GM23338 (cell line): Measurements from ENCODE around the gene PIK3C2A. TPM values are rescaled to one million over a fixed set of nuclear protein-coding genes. Genes with fewer than 3 reads are reported as not detected.

ENCODE experiments used
- ATAC-seq: fragments of 200-7000 bp; cut with Tn5 transposase; 3 replicates; pipeline ENCODE4 v1.9.1; 2020
- DNase-seq: peaks from one replicate; pipeline ENCODE4 v3.0.0-alpha.2; 2015; ENCODE audit warnings: low spot score
- H2AFZ ChIP-seq: fragments of 200-600 bp; sonication (generic); 2 replicates; pipeline ENCODE4 v1.8.0; 2016; ENCODE audit warnings: antibody characterized with exemption, mild to moderate bottlenecking, moderate library complexity
- H3F3A ChIP-seq: fragments of 200-600 bp; sonication (generic); replicated peaks from 2 replicates; pipeline ENCODE4 v1.8.0; 2017; ENCODE audit warnings: antibody characterized with exemption, mixed run types, low read depth
- H3K27ac ChIP-seq: fragments of 200-600 bp; sonication (generic); 2 replicates; pipeline ENCODE4 v1.6.1; 2016; ENCODE audit warnings: low read depth
- H3K27me3 ChIP-seq: fragments of 200-600 bp; sonication (generic); 2 replicates; pipeline ENCODE4 v1.8.0; 2016; ENCODE audit warnings: mild to moderate bottlenecking, mixed run types, moderate library complexity; ENCODE audit not compliant: insufficient read depth
- H3K36me3 ChIP-seq: fragments of 200-600 bp; sonication (generic); 2 replicates; pipeline ENCODE4 v1.8.0; 2016; ENCODE audit warnings: mild to moderate bottlenecking; ENCODE audit not compliant: insufficient read depth
- H3K4me1 ChIP-seq: fragments of 200-600 bp; sonication (generic); 2 replicates; pipeline ENCODE4 v1.8.0; 2016; ENCODE audit warnings: mild to moderate bottlenecking, moderate library complexity; ENCODE audit not compliant: insufficient read depth
- H3K4me2 ChIP-seq: fragments of 200-600 bp; sonication (generic); 2 replicates; pipeline ENCODE4 v1.7.1; 2017; ENCODE audit warnings: mixed run types
- H3K4me3 ChIP-seq: fragments of 200-600 bp; sonication (generic); 2 replicates; pipeline ENCODE4 v1.6.1; 2016; ENCODE audit warnings: mixed run types
- H3K79me2 ChIP-seq: fragments of 200-600 bp; sonication (generic); replicated peaks from 2 replicates; pipeline ENCODE4 v1.8.0; 2017; ENCODE audit warnings: mild to moderate bottlenecking; ENCODE audit not compliant: insufficient read depth
- H3K9me2 ChIP-seq: fragments of 200-600 bp; sonication (generic); 2 replicates; pipeline ENCODE4 v1.8.0; 2017; ENCODE audit not compliant: insufficient read depth
- H4K20me1 ChIP-seq: fragments of 200-600 bp; sonication (generic); replicated peaks from 2 replicates; pipeline ENCODE4 v1.8.0; 2017; ENCODE audit warnings: mild to moderate bottlenecking; ENCODE audit not compliant: insufficient read depth
- H3K27ac Mint-ChIP-seq: 2 replicates; pipeline ENCODE4 v1.8.0; 2020; ENCODE audit warnings: inconsistent platforms, mild to moderate bottlenecking, moderate library complexity, mixed read lengths
- H3K27me3 Mint-ChIP-seq: 3 replicates; pipeline ENCODE4 v1.8.0; 2022; ENCODE audit warnings: low read depth, mild to moderate bottlenecking, moderate library complexity, mixed read lengths, inconsistent platforms; ENCODE audit not compliant: insufficient read depth, poor library complexity
- H3K36me3 Mint-ChIP-seq: 3 replicates; pipeline ENCODE4 v1.8.0; 2021; ENCODE audit warnings: low read depth, mild to moderate bottlenecking, inconsistent platforms, moderate library complexity, mixed read lengths
- H3K4me1 Mint-ChIP-seq: 3 replicates; pipeline ENCODE4 v1.8.0; 2020; ENCODE audit warnings: mild to moderate bottlenecking, inconsistent platforms, mixed read lengths
- H3K4me3 Mint-ChIP-seq: 3 replicates; pipeline ENCODE4 v1.8.0; 2021; ENCODE audit warnings: moderate library complexity, mild to moderate bottlenecking, inconsistent platforms, mixed read lengths
- H3K9me3 Mint-ChIP-seq: 3 replicates; pipeline ENCODE4 v1.8.0; 2020; ENCODE audit warnings: moderate library complexity, mild to moderate bottlenecking, inconsistent platforms, mixed read lengths
- EZH2phosphoT487 ChIP-seq: fragments of 200-600 bp; sonication (generic); IDR thresholded peaks from one replicate; pipeline ENCODE4 v1.8.1; 2018; ENCODE audit warnings: antibody characterized with exemption; ENCODE audit not compliant: unreplicated experiment
- POLR2AphosphoS5 ChIP-seq: IDR thresholded peaks from 2 replicates; pipeline ENCODE4 v1.6.1; 2016; ENCODE audit warnings: antibody characterized with exemption, low read depth
- STAT1 ChIP-seq: IDR thresholded peaks from one replicate; pipeline ENCODE4 v1.6.1; 2016; ENCODE audit warnings: antibody characterized with exemption; ENCODE audit not compliant: unreplicated experiment
- ZNF114 ChIP-seq: fragments of 250-450 bp; sonication (Bioruptor Pico); IDR thresholded peaks from 2 replicates; pipeline ENCODE4 v1.5.0; 2020; ENCODE audit warnings: mild to moderate bottlenecking, moderate library complexity
- polyA plus RNA-seq: library from polyadenylated mRNA; unstranded; fragments of >200 nt; fragmentation: Nextera tagmentation; extraction: Ambion mirVana; gene quantifications from 2 replicates; pipeline ENCODE4 v1.2.1, GENCODE V29; 2016
- total RNA-seq: library from RNA; depleted of rRNA; stranded (reverse); fragments of >200 nt; shearing (Covaris generic); gene quantifications from 2 replicates; pipeline ENCODE4 v1.2.3, GENCODE V29; 2014
- TF ChIP-seq, protein P1 (sequence below): IDR thresholded peaks from one replicate; pipeline ENCODE4 v1.6.1; 2018; ENCODE audit warnings: antibody characterized with exemption; ENCODE audit not compliant: unreplicated experiment

PIK3C2A gene
- total and polyA plus RNA-seq, 2 experiments from 2014 or later = 45.8 to 123 TPM

DNA sequence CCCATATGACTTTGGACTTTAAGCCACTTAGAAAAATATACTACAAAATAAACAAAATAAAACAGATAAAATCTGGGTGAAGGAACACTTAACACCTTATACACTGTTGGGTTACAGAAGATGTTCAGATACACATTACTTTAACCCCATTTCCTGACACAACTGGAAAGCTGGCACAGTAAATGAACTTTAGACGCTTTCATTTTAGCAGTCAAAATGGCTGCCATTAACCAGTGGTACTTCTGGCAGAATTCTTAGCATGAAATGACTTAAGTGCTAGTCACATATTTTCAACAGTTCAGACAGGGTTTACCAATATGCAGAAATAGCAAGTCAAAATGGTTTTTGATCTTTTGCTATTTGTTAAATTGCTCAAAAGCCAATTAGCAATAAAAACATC lies 37.9 kb downstream of the PIK3C2A start:
- Histone ChIP-seq H2AFZ (no peak overlapping the region), H3K4me1 (no peaks in the 10 kb centered on the region; the same call in 1 of the 2 replicates), H3K27ac (no peak overlapping the region), H3K36me3 (peaks cover 13% of the 10 kb centered on the region; the same call in 1 of the 2 replicates), H3K79me2 (peaks cover 99% of the 10 kb centered on the region), H3K4me2 (no peak overlapping the region), H3K27me3 (no peaks in the 10 kb centered on the region), H4K20me1 (peaks cover 16% of the 10 kb centered on the region), H3K4me3 (no peak overlapping the region), H3F3A (no peaks in the 10 kb centered on the region), H3K9me2 (no peaks in the 10 kb centered on the region)
- H3K9me3 Mint-ChIP-seq = no peaks in the 10 kb centered on the region
- H3K27me3 Mint-ChIP-seq = no peaks in the 10 kb centered on the region
- H3K27ac Mint-ChIP-seq = no peak overlapping the region
- ATAC-seq = no peak
- H3K36me3 Mint-ChIP-seq = peaks cover 32% of the 10 kb centered on the region
- no peak overlapping the region for H3K4me3 Mint-ChIP-seq
- H3K4me1 Mint-ChIP-seq = peaks cover 21% of the 10 kb centered on the region
- no peak for DNase-seq
- TF ChIP-seq ZNF114 = no peak
- no peak for TF ChIP-seq EZH2phosphoT487
- TF ChIP-seq, protein P1, sequence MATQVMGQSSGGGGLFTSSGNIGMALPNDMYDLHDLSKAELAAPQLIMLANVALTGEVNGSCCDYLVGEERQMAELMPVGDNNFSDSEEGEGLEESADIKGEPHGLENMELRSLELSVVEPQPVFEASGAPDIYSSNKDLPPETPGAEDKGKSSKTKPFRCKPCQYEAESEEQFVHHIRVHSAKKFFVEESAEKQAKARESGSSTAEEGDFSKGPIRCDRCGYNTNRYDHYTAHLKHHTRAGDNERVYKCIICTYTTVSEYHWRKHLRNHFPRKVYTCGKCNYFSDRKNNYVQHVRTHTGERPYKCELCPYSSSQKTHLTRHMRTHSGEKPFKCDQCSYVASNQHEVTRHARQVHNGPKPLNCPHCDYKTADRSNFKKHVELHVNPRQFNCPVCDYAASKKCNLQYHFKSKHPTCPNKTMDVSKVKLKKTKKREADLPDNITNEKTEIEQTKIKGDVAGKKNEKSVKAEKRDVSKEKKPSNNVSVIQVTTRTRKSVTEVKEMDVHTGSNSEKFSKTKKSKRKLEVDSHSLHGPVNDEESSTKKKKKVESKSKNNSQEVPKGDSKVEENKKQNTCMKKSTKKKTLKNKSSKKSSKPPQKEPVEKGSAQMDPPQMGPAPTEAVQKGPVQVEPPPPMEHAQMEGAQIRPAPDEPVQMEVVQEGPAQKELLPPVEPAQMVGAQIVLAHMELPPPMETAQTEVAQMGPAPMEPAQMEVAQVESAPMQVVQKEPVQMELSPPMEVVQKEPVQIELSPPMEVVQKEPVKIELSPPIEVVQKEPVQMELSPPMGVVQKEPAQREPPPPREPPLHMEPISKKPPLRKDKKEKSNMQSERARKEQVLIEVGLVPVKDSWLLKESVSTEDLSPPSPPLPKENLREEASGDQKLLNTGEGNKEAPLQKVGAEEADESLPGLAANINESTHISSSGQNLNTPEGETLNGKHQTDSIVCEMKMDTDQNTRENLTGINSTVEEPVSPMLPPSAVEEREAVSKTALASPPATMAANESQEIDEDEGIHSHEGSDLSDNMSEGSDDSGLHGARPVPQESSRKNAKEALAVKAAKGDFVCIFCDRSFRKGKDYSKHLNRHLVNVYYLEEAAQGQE = no peak
- TF ChIP-seq STAT1 = no peak

- H3K4me3 Mint-ChIP-seq = no peak overlapping the region
- TF ChIP-seq POLR2AphosphoS5 = no peak
- no peaks in the 10 kb centered on the region for H3K27me3 Mint-ChIP-seq
Observed at GRCh38 chr11:17165247-17165890, 42.4 kb downstream of the PIK3C2A start.

More at GRCh38 chr11:17165247-17165890, 42.4 kb downstream of the PIK3C2A start:
- Histone ChIP-seq H3K27ac (no peak overlapping the region), H3K4me3 (no peak overlapping the region), H4K20me1 (peaks cover 53% of the 10 kb centered on the region), H3F3A (no peaks in the 10 kb centered on the region), H3K27me3 (no peaks in the 10 kb centered on the region), H2AFZ (no peak overlapping the region), H3K79me2 (peaks cover 100% of the 10 kb centered on the region), H3K4me1 (no peaks in the 10 kb centered on the region; the same call in 1 of the 2 replicates), H3K36me3 (peaks cover 13% of the 10 kb centered on the region; the same call in 1 of the 2 replicates), H3K4me2 (no peak overlapping the region), H3K9me2 (no peaks in the 10 kb centered on the region)
- DNase-seq (no peak), ATAC-seq (no peak)
- Mint-ChIP-seq H3K9me3 (no peaks in the 10 kb centered on the region), H3K4me1 (peaks cover 21% of the 10 kb centered on the region), H3K36me3 (peaks cover 39% of the 10 kb centered on the region), H3K27ac (peak overlapping the region; percentile 70)
